H9 (cell line): ENCODE results near the gene IQSEC2. TPM values are rescaled to one million over a fixed set of nuclear protein-coding genes. Genes with fewer than 3 reads are reported as not detected.

ENCODE experiments used
- DNase-seq: peaks from one replicate; pipeline ENCODE4 v3.0.0-alpha.2; 2017
- H2AFZ ChIP-seq: one replicate; pipeline ENCODE4 v1.6.1; 2013; ENCODE audit warnings: mild to moderate bottlenecking, low read length, control low read depth, moderate library complexity
- H2AK5ac ChIP-seq: 2 replicates; pipeline ENCODE4 v1.6.1; 2013; ENCODE audit warnings: low read length, control low read depth, mixed read lengths; ENCODE audit not compliant: insufficient read length
- H2BK120ac ChIP-seq: one replicate; pipeline ENCODE4 v1.6.1; 2013; ENCODE audit warnings: low read depth, mild to moderate bottlenecking, low read length, control low read depth, inconsistent platforms; ENCODE audit not compliant: poor library complexity, severe bottlenecking
- H2BK12ac ChIP-seq: 2 replicates; pipeline ENCODE4 v1.6.1; 2013; ENCODE audit warnings: low read length, control low read depth, mixed read lengths, low read depth; ENCODE audit not compliant: insufficient read length
- H2BK15ac ChIP-seq: 2 replicates; pipeline ENCODE4 v1.6.1; 2013; ENCODE audit warnings: low read depth, low read length, control low read depth
- H2BK20ac ChIP-seq: one replicate; pipeline ENCODE4 v1.6.1; 2013; ENCODE audit warnings: low read depth, mild to moderate bottlenecking, low read length, control low read depth, inconsistent platforms; ENCODE audit not compliant: poor library complexity, severe bottlenecking
- H2BK5ac ChIP-seq: 2 replicates; pipeline ENCODE4 v1.6.1; 2013; ENCODE audit warnings: low read length, control low read depth, mixed read lengths; ENCODE audit not compliant: insufficient read length
- H3K14ac ChIP-seq: 2 replicates; pipeline ENCODE4 v1.6.1; 2013; ENCODE audit warnings: low read length, control low read depth; ENCODE audit not compliant: insufficient read depth
- H3K18ac ChIP-seq: 2 replicates; pipeline ENCODE4 v1.6.1; 2013; ENCODE audit warnings: low read depth, mild to moderate bottlenecking, mixed read lengths, low read length, control low read depth; ENCODE audit not compliant: insufficient read length
- H3K23ac ChIP-seq: 2 replicates; pipeline ENCODE4 v1.6.1; 2013; ENCODE audit warnings: low read length, control low read depth, mixed read lengths, low read depth; ENCODE audit not compliant: insufficient read length
- H3K23me2 ChIP-seq: 2 replicates; pipeline ENCODE4 v1.6.1; 2013; ENCODE audit warnings: low read depth, mild to moderate bottlenecking, mixed read lengths, low read length, control low read depth; ENCODE audit not compliant: insufficient read length, poor library complexity, severe bottlenecking
- H3K27ac ChIP-seq: 2 replicates; pipeline ENCODE4 v1.5.1; 2013; ENCODE audit warnings: low read length, control low read depth, mixed read lengths, low read depth; ENCODE audit not compliant: insufficient read length
- H3K27me3 ChIP-seq: 2 replicates; pipeline ENCODE4 v1.6.1; 2013; ENCODE audit warnings: low read length, control low read depth, inconsistent platforms; ENCODE audit not compliant: insufficient read depth
- H3K4ac ChIP-seq: 2 replicates; pipeline ENCODE4 v1.6.1; 2013; ENCODE audit warnings: low read depth, mild to moderate bottlenecking, control low read depth, inconsistent platforms, low read length, moderate library complexity
- H3K4me1 ChIP-seq: 2 replicates; pipeline ENCODE4 v1.6.1; 2013; ENCODE audit warnings: low read length, control low read depth, inconsistent platforms; ENCODE audit not compliant: insufficient read depth
- H3K4me2 ChIP-seq: 2 replicates; pipeline ENCODE4 v1.6.1; 2013; ENCODE audit warnings: low read length, control low read depth, mixed read lengths; ENCODE audit not compliant: insufficient read length, insufficient read depth
- H3K56ac ChIP-seq: 2 replicates; pipeline ENCODE4 v1.6.1; 2013; ENCODE audit warnings: low read depth, mild to moderate bottlenecking, mixed read lengths, low read length, control low read depth; ENCODE audit not compliant: insufficient read length
- H3K79me1 ChIP-seq: 2 replicates; pipeline ENCODE4 v1.6.1; 2013; ENCODE audit warnings: low read depth, mild to moderate bottlenecking, moderate library complexity, low read length, control low read depth, inconsistent platforms; ENCODE audit not compliant: insufficient read depth, poor library complexity, severe bottlenecking
- H3K79me2 ChIP-seq: 2 replicates; pipeline ENCODE4 v1.6.1; 2013; ENCODE audit warnings: low read length, control low read depth, inconsistent platforms; ENCODE audit not compliant: insufficient read depth
- H3K9ac ChIP-seq: 2 replicates; pipeline ENCODE4 v1.6.1; 2013; ENCODE audit warnings: low read length, control low read depth, mixed read lengths; ENCODE audit not compliant: insufficient read length; ENCODE audit errors: extremely low read depth
- H3K9me3 ChIP-seq: one replicate; pipeline ENCODE4 v1.6.1; 2013; ENCODE audit warnings: low read depth, low read length, inconsistent platforms; ENCODE audit not compliant: control insufficient read depth
- H3T11ph ChIP-seq: one replicate; pipeline ENCODE4 v1.6.1; 2013; ENCODE audit warnings: mild to moderate bottlenecking, low read length, control low read depth, inconsistent platforms
- H4K20me1 ChIP-seq: one replicate; pipeline ENCODE4 v1.6.1; 2013; ENCODE audit not compliant: control insufficient read depth, insufficient read length, insufficient read depth
- H4K5ac ChIP-seq: 2 replicates; pipeline ENCODE4 v1.6.1; 2013; ENCODE audit warnings: low read depth, mild to moderate bottlenecking, mixed read lengths, low read length, control low read depth; ENCODE audit not compliant: insufficient read length
- H4K8ac ChIP-seq: replicated peaks from 2 replicates; pipeline ENCODE4 v1.6.1; 2013; ENCODE audit warnings: low read length, control low read depth, mixed read lengths, low read depth; ENCODE audit not compliant: insufficient read length
- H4K91ac ChIP-seq: 2 replicates; pipeline ENCODE4 v1.6.1; 2013; ENCODE audit warnings: low read depth, mild to moderate bottlenecking, moderate library complexity, mixed read lengths, low read length, control low read depth; ENCODE audit not compliant: insufficient read length
- H3K27ac Mint-ChIP-seq, 3 experiments: 2 replicates in 2 of 3; 3 replicates in 1 of 3; pipeline ENCODE4 v1.8.0; 2020 to 2021; ENCODE audit warnings: mixed read lengths in 3 of 3, mild to moderate bottlenecking in 1 of 3, moderate library complexity in 1 of 3
- H3K27me3 Mint-ChIP-seq: 2 replicates; pipeline ENCODE4 v1.8.0; 2021; ENCODE audit warnings: low read depth, mild to moderate bottlenecking, moderate library complexity, mixed read lengths
- H3K36me3 Mint-ChIP-seq, 3 experiments: 2 replicates in 2 of 3; 3 replicates in 1 of 3; pipeline ENCODE4 v1.8.0; 2020 to 2021; ENCODE audit warnings: low read depth in 3 of 3, mixed read lengths in 3 of 3; ENCODE audit not compliant: insufficient read depth in 1 of 3
- H3K4me1 Mint-ChIP-seq, 2 experiments: 2 replicates each; pipeline ENCODE4 v1.8.0; 2020; ENCODE audit warnings: mixed read lengths in 2 of 2
- H3K4me3 Mint-ChIP-seq, 2 experiments: 2 replicates in 1 of 2; 3 replicates in 1 of 2; pipeline ENCODE4 v1.8.0; 2020 to 2021; ENCODE audit warnings: mild to moderate bottlenecking in 2 of 2, mixed read lengths in 2 of 2, moderate library complexity in 1 of 2
- H3K9me3 Mint-ChIP-seq, 2 experiments: 2 replicates in 1 of 2; 3 replicates in 1 of 2; pipeline ENCODE4 v1.8.0; 2020; ENCODE audit warnings: mild to moderate bottlenecking in 2 of 2, mixed read lengths in 2 of 2, moderate library complexity in 1 of 2
- WGBS: extraction: QIAGEN DNeasy Blood & Tissue Kit; methylation state at CpG from one replicate; pipeline ENCODE4 v1.1.7; 2013; ENCODE audit warnings: missing lambda C conversion rate, low lambda C conversion rate, mixed read lengths; ENCODE audit not compliant: insufficient read length; ENCODE audit errors: extremely low coverage; 5-methylcytosine and 5-hydroxymethylcytosine counted together
- total RNA-seq: library from RNA; stranded (reverse); gene quantifications from 2 replicates; pipeline ENCODE4 v1.2.1, GENCODE V29; 2021
- TF ChIP-seq, protein P1 (sequence below): fragments of 200-600 bp; sonication (generic); conservative IDR thresholded peaks from 3 replicates; pipeline ENCODE4 v1.8.0; 2021; ENCODE audit warnings: antibody characterized with exemption, mild to moderate bottlenecking

Gene IQSEC2
- total RNA-seq, 1 experiment from 2014 or later: 7.0 TPM

DNA sequence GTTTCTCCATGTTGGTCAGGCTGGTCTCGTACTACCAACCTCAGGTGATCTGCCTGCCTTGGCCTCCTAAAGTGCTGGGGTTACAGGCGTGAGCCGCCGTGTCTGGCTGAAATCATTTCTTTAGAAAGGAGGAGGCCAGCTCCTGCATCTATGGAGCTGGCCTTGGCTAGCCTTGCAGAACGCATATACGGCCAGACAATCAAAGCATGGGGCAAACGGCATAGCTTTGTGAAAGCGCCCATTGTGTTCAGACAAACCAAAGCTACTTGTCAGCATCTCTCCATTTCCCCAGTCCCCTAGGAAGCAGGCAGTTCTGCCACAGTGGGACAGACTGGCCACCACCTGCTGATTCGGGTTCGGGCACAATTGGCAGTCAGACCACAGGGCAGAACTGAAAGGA lies 48.9 kb upstream of the IQSEC2 start:
- no peaks in the 10 kb centered on the region for H3K79me2 ChIP-seq
- no peak overlapping the region for H2AK5ac ChIP-seq
- no peak overlapping the region for H2BK12ac ChIP-seq
- no peak overlapping the region for H3K4ac ChIP-seq
- H4K91ac ChIP-seq: no peak overlapping the region
- H3K27ac Mint-ChIP-seq: no peak overlapping the region
- no peak overlapping the region for H2BK15ac ChIP-seq
- H3K79me1 ChIP-seq: no peaks in the 10 kb centered on the region
- H3K27ac ChIP-seq: no peak overlapping the region
- H3K4me3 Mint-ChIP-seq: no peak overlapping the region
- H3K27me3 Mint-ChIP-seq: peaks cover 11% of the 10 kb centered on the region
- no peak for DNase-seq
- H4K20me1 ChIP-seq: no peaks in the 10 kb centered on the region
- H2BK5ac ChIP-seq: no peak overlapping the region
- TF ChIP-seq, protein P1, sequence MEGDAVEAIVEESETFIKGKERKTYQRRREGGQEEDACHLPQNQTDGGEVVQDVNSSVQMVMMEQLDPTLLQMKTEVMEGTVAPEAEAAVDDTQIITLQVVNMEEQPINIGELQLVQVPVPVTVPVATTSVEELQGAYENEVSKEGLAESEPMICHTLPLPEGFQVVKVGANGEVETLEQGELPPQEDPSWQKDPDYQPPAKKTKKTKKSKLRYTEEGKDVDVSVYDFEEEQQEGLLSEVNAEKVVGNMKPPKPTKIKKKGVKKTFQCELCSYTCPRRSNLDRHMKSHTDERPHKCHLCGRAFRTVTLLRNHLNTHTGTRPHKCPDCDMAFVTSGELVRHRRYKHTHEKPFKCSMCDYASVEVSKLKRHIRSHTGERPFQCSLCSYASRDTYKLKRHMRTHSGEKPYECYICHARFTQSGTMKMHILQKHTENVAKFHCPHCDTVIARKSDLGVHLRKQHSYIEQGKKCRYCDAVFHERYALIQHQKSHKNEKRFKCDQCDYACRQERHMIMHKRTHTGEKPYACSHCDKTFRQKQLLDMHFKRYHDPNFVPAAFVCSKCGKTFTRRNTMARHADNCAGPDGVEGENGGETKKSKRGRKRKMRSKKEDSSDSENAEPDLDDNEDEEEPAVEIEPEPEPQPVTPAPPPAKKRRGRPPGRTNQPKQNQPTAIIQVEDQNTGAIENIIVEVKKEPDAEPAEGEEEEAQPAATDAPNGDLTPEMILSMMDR: no peak
- WGBS: no CpG with 5 or more reads among the region's 10 CpGs
- H3K27me3 ChIP-seq: no peaks in the 10 kb centered on the region
- no peak overlapping the region for H4K8ac ChIP-seq
- no peak overlapping the region for H3K18ac ChIP-seq
- no peak overlapping the region for H3K56ac ChIP-seq
- no peak overlapping the region for H2AFZ ChIP-seq
- H2BK120ac ChIP-seq: no peak overlapping the region
- H3T11ph ChIP-seq: no peak overlapping the region
- no peak overlapping the region for H3K9ac ChIP-seq
- H3K4me1 Mint-ChIP-seq: peaks cover 0 to 17% of the 10 kb centered on the region in 2 experiments; a peak in 3 of 4 replicates
- H3K9me3 Mint-ChIP-seq: peaks cover 76 to 84% of the 10 kb centered on the region in 2 experiments
- no peak overlapping the region for H3K4me2 ChIP-seq
- H3K36me3 Mint-ChIP-seq: no peaks in the 10 kb centered on the region; a peak in 2 of 7 replicates
- no peaks in the 10 kb centered on the region for H3K23me2 ChIP-seq
- no peak overlapping the region for H3K14ac ChIP-seq
- peaks cover 36% of the 10 kb centered on the region for H3K9me3 ChIP-seq
- no peak overlapping the region for H3K23ac ChIP-seq
- no peak overlapping the region for H4K5ac ChIP-seq
- no peak overlapping the region for H2BK20ac ChIP-seq
- no peaks in the 10 kb centered on the region for H3K4me1 ChIP-seq
